Measurements from ENCODE around the gene CNDP2.

- TF ChIP-seq, protein P1, sequence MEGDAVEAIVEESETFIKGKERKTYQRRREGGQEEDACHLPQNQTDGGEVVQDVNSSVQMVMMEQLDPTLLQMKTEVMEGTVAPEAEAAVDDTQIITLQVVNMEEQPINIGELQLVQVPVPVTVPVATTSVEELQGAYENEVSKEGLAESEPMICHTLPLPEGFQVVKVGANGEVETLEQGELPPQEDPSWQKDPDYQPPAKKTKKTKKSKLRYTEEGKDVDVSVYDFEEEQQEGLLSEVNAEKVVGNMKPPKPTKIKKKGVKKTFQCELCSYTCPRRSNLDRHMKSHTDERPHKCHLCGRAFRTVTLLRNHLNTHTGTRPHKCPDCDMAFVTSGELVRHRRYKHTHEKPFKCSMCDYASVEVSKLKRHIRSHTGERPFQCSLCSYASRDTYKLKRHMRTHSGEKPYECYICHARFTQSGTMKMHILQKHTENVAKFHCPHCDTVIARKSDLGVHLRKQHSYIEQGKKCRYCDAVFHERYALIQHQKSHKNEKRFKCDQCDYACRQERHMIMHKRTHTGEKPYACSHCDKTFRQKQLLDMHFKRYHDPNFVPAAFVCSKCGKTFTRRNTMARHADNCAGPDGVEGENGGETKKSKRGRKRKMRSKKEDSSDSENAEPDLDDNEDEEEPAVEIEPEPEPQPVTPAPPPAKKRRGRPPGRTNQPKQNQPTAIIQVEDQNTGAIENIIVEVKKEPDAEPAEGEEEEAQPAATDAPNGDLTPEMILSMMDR (IDR thresholded peaks at IDR 0.05), result no peak
- TF ChIP-seq POLR2A (IDR thresholded peaks at IDR 0.05), result no peak
Measured at GRCh38 chr18:74498712-74499627, 2.8 kb downstream of the CNDP2 start.
